Lower lobe of right lung (tissue), 2 donors: ENCODE measurements around the gene COPE. TPM values are rescaled to one million over a fixed set of nuclear protein-coding genes. Genes with fewer than 3 reads are reported as not detected.

Source experiments
- ATAC-seq, 2 donors: fragments of 200-7000 bp; cut with Tn5 transposase; one replicate each; pipeline ENCODE4 v1.9.1; 2020 to 2022; ENCODE audit warnings: mild to moderate bottlenecking in 2 of 2, moderate library complexity in 2 of 2
- DNase-seq: peaks from one replicate; pipeline ENCODE4 v3.0.0-alpha.2; 2020
- H3K27ac ChIP-seq: fragments of 200-600 bp; one replicate; pipeline ENCODE4 v1.8.0; 2022
- H3K27me3 ChIP-seq: fragments of 200-600 bp; one replicate; pipeline ENCODE4 v1.8.0; 2022; ENCODE audit warnings: low read depth
- H3K36me3 ChIP-seq: fragments of 200-600 bp; one replicate; pipeline ENCODE4 v1.8.0; 2022; ENCODE audit warnings: mild to moderate bottlenecking
- H3K4me1 ChIP-seq: fragments of 200-600 bp; one replicate; pipeline ENCODE4 v1.8.0; 2022
- H3K4me3 ChIP-seq: fragments of 200-600 bp; one replicate; pipeline ENCODE4 v1.8.0; 2022; ENCODE audit warnings: mild to moderate bottlenecking
- H3K9me3 ChIP-seq: fragments of 200-600 bp; one replicate; pipeline ENCODE4 v1.8.0; 2022
- intact Hi-C: fragments of 100-400 bp; cut with DNase I; formaldehyde crosslinking; loops from one replicate; pipeline ENCODE4 v1.11.0; 2022
- total RNA-seq: library from RNA; stranded (reverse); fragmentation: NEBNext Ultra II Directional; extraction: Animal tissue kit (Norgen Biotek cat#: 25700); gene quantifications from one replicate; pipeline ENCODE4 v1.2.1, GENCODE V29; 2021
- TF ChIP-seq, protein P1 (sequence below): fragments of 200-600 bp; IDR thresholded peaks from one replicate; pipeline ENCODE4 v1.8.0; 2022; ENCODE audit warnings: antibody characterized with exemption, mild to moderate bottlenecking
- donor health status: DM: no; HTN: yes; CAD: no; lungs with severe emphysema.

Gene COPE
- total RNA-seq, 1 donor from 2014 or later: 145 TPM

DNA sequence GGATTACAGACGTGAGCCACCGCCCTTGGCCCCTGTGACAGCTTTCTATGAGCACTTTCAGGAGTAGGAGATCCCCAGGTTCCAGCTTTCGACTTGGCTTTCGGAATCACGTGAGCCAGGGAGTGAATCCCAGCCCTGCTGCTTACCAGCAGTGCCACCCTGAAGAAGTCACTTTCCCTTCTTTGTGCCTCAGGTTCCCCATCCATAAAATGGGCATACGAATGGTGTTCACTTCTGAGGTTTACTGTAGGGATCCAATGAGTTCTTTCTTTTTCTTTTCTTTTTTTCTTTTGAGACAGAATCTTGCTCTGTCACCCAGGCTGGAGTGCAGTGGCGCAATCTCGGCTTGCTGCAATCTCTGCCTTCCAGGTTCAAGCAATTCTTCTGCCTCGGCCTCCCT is 26.1 kb upstream of the COPE start:
- no peaks in the 10 kb centered on the region for H3K9me3 ChIP-seq
- H3K27me3 ChIP-seq: no peaks in the 10 kb centered on the region
- H3K36me3 ChIP-seq: no peaks in the 10 kb centered on the region
- intact Hi-C loops: no loop called here
- no peak overlapping the region for H3K27ac ChIP-seq
- no peak overlapping the region for H3K4me3 ChIP-seq
- H3K4me1 ChIP-seq: peaks cover 9% of the 10 kb centered on the region
- DNase-seq (no peak), ATAC-seq (no peak)
- TF ChIP-seq, protein P1, sequence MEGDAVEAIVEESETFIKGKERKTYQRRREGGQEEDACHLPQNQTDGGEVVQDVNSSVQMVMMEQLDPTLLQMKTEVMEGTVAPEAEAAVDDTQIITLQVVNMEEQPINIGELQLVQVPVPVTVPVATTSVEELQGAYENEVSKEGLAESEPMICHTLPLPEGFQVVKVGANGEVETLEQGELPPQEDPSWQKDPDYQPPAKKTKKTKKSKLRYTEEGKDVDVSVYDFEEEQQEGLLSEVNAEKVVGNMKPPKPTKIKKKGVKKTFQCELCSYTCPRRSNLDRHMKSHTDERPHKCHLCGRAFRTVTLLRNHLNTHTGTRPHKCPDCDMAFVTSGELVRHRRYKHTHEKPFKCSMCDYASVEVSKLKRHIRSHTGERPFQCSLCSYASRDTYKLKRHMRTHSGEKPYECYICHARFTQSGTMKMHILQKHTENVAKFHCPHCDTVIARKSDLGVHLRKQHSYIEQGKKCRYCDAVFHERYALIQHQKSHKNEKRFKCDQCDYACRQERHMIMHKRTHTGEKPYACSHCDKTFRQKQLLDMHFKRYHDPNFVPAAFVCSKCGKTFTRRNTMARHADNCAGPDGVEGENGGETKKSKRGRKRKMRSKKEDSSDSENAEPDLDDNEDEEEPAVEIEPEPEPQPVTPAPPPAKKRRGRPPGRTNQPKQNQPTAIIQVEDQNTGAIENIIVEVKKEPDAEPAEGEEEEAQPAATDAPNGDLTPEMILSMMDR: no peak

DNA sequence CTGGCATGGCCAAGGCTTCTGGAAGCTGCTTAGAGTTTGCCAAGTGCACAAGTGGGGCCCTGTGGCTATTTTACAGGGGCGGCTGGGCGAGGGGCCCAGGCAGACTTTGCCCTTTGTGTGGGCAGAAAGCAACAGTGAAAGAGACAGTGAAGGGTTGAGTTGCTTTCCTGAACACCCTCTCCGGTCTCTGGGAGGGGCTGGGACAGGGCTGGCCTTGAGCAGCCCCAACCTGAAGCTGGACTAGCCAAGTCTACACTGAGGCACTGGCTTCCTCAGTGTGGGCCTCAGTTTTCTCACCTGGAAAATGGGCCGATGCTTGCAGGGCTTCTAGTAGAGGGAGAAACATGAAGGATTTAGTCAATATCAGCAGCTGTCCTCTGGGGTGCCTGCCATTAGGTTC is 24.3 kb upstream of the COPE start:
- H3K4me1 ChIP-seq: peaks cover 14% of the 10 kb centered on the region
- TF ChIP-seq, protein P1: no peak
- H3K9me3 ChIP-seq: no peaks in the 10 kb centered on the region
- peaks cover under 1% of the 10 kb centered on the region for H3K36me3 ChIP-seq
- no peaks in the 10 kb centered on the region for H3K27me3 ChIP-seq
- H3K27ac ChIP-seq: no peak overlapping the region
- H3K4me3 ChIP-seq: no peak overlapping the region
- DNase-seq (no peak), ATAC-seq (no peak)
- intact Hi-C loops: no loop called here

DNA sequence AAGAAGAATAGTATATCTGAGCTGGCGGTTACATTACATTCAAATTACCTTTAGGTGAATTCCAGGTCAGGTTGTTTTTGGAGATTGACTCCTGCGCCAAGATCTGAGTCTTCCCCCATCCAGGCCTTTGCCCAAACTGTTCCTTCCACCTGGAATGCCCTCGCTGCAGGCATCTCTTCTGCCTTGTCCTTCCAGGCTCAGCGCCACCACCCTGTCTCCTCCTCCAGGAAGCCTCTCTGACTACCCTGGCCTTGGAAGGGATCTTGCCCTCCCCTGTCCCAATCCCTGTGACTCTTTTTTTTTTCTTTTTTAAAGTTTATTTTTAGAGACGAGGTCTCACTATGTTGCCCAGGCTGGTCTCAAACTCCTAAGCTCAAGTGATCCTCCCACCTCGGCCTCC is 23.5 kb upstream of the COPE start:
- Histone ChIP-seq H3K4me1 (peaks cover 14% of the 10 kb centered on the region), H3K4me3 (no peak overlapping the region), H3K36me3 (peaks cover 6% of the 10 kb centered on the region), H3K9me3 (no peaks in the 10 kb centered on the region), H3K27me3 (no peaks in the 10 kb centered on the region), H3K27ac (no peak overlapping the region)
- no peak for ATAC-seq
- intact Hi-C loops: no loop called here
- TF ChIP-seq, protein P1: no peak
- no peak for DNase-seq

DNA sequence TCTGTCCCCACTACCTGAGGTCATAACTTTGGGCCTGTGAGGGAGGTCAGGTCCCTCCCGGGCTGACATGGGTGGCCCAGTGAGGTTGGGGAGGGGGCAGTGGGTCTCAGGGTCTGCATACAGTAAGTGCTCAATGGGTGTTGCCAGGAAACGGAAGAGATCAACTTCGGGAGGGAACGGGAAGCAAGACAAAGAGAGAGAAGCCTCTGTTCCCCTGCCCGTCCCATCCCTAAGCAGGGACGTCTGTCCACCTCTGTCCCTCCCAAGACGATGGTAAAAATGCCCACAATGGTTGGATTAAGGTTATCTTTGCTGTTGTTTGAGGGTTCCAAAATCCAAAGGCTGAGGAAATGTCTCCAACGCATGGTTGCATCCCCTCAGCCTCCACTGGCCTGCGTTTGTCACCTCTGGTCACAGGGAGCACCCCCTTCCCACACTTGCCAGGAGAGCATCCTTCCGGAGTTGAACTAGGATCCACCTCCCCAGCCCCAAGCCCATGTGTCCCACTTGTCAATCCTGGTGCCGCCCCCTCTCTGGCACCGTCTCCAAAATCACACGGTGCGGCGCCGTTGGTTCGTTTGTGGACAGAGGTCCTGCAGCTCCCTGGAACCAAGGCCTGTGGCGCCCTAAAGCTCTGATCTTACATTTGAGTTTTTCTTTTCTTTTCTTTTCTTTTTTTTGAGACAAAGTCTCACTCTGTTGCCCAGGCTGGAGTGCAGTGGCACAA is 22.6 kb upstream of the COPE start:
- H3K27me3 ChIP-seq: no peaks in the 10 kb centered on the region
- ATAC-seq (no peak), DNase-seq (no peak)
- H3K36me3 ChIP-seq: peaks cover 6% of the 10 kb centered on the region
- intact Hi-C loops: no loop called here
- H3K27ac ChIP-seq: no peak overlapping the region
- no peak overlapping the region for H3K4me3 ChIP-seq
- peaks cover 14% of the 10 kb centered on the region for H3K4me1 ChIP-seq
- no peaks in the 10 kb centered on the region for H3K9me3 ChIP-seq
- TF ChIP-seq, protein P1: no peak

DNA sequence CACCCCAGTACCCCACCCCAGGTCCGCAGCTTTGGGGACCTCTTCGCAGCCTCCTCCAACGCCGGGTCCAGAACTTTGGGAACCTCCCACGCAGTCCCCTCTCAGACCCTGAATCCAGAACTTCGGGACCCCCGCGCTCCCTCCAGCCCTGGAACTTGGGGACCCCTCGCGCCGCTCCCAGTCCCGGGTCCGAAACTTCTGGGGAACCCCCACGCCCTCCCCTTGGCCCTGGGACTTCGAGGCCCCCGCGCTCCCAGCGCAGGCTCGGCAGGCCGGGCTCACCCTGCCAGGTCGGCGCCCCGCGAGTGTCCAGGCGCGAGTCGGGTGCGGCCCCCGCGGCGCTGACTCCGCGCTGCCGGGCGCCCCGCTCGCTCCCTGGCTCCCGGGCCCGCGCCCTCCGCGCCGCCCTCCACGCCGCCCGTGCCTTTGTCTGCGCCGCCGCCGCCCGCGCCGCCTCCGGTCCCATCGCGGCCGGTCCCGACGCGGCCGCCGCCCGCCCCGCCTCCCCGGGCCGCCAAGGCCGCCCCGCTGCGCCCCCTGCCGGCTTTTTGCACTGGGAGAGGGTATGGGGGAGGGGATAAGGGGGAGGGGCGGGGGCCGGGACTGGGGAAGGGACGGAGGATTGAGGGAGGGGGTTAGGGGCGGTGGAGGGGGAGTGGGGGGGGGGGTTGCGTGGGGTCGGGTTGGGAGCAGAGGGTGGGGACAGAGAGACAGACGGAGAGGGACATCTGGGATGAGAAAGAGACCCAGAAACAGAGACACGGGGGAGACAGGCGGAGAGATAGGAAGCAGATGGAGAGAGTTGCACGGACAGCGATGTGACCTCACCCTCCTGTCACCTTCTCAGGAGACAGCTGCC is 21.8 kb upstream of the COPE start, which contains the start of gene HOMER3:
HOMER3 (minus strand) TSS at position 449 of the 859 bp plus-strand sequence. CDS start 2,235 bp downstream, outside the sequence.
- peak; percentile 88 for ATAC-seq
- H3K27ac ChIP-seq: peak within 1 kb of the TSS; percentile 28
- intact Hi-C loops: no loop called here

More for the DNA sequence above, 21.8 kb upstream of the COPE start, which contains the start of gene HOMER3:
- Histone ChIP-seq H3K27me3 (no peaks in the 10 kb centered on the region), H3K36me3 (peaks cover 6% of the 10 kb centered on the region), H3K9me3 (no peaks in the 10 kb centered on the region), H3K4me1 (peaks cover 14% of the 10 kb centered on the region), H3K4me3 (peak within 1 kb of the TSS; percentile 63)
- TF ChIP-seq, protein P1: no peak
- DNase-seq: peak; percentile 85
